Jurkat, Clone E6-1 (cell line): ENCODE data around the gene NUP50.

Source experiments
- DNase-seq: peaks from one replicate; pipeline ENCODE4 v3.0.0-alpha.2; 2011; ENCODE audit warnings: low read depth, low spot score
- H3K4me3 ChIP-seq: 2 replicates; pipeline ENCODE4 v1.5.1; 2011; ENCODE audit warnings: mild to moderate bottlenecking, low read length, control low read depth, moderate library complexity

The NUP50 gene

DNA sequence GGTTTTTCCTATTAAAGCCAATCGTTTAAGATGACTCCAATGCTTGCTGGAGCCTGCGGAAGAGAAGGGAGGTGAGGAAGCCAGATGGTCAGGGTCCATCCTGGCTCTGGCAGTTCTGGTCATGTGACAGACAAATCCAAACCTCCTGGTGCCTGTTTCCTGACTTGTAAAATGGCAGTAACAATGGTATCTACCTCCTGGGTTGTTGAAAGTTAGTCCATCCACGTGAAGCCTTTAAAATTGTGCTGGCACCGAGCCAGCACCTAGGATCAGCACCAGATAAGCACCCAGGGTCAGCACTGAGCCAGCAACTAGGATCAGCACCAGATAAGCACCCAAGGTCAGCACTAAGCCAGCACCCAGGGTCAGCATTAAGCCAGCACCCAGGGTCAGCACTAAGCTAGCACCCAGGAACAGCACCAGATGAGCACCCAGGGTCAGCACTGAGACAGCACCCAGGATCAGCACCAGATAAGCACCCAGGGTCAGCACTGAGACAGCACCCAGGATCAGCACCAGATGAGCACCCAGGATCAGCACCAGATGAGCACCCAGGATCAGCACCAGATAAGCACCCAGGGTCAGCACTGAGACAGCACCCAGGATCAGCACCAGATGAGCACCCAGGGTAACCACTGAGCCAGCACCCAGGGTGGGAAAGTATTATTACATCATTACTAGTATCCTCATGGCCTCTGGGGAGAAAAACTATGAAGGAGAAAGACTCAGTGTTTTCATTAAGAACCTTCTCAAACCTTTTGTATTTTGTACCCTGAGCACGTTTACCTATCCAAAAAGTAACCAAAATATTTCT lies 59.8 kb downstream of the NUP50 start:
- no peak for DNase-seq
- H3K4me3 ChIP-seq: no peak overlapping the region

DNA sequence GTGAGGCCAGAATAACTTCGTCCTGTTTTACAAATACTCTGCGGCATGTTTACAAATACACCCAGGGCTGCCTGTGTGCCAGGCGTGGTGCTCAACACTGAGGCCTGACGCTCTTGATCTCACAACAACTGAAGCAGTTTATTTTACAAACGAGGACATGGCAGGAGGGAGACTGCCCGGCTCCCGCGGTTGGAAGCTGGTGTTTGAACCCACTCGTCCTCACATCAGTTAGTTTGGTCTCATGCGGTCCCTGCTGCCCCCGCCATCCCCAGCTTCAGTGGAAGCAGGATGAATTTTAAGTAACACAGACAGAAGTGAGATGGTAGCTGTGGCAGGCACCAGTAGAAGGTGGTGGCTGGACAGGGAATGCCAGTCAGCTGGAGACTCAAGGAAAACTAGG lies 60.6 kb downstream of the NUP50 start:
- H3K4me3 ChIP-seq: no peak overlapping the region
- no peak for DNase-seq

- no peak overlapping the region for H3K4me3 ChIP-seq
- DNase-seq: no peak
Observed at GRCh38 chr22:45224988-45225731, 61.4 kb downstream of the NUP50 start.

- no peak overlapping the region for H3K4me3 ChIP-seq
- no peak for DNase-seq
Observed at GRCh38 chr22:45225732-45226502, 62.2 kb downstream of the NUP50 start.

DNA sequence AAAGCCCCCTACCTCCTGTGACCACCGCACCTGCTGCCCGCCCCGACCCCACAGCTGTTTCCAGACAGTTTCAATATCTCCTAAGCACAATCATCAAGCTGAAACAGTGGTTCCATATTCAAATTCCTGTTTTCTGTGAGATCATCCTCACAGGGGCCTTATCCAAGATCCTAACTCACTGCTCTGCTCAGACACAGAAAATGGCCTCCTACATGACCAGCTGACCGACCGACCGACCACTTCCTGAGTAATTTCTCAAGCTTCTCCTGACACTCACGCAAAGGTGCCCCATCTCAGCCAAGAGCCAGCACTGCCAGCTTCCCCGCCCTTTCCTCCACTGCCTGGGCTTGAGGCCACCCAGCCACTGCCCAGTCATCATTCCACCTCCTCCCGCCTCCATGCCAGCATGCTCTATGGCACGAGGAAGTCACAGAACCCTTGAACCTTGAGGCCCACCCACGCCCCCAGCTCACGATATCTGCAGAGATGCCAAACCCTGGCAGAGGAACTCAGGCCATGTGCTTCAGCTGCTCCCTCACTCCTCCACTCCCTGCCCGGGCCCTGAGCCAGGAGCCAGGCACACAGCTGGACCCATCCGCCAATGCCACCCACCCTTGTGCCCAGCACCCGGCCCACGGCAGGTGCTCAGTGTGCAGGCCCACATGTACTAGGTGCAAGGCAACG lies 62.9 kb downstream of the NUP50 start:
- DNase-seq: no peak
- no peak overlapping the region for H3K4me3 ChIP-seq

GRCh38 chr22:45227645-45228400 lies 64.1 kb downstream of the NUP50 start:
- no peak for DNase-seq
- no peak overlapping the region for H3K4me3 ChIP-seq

DNA sequence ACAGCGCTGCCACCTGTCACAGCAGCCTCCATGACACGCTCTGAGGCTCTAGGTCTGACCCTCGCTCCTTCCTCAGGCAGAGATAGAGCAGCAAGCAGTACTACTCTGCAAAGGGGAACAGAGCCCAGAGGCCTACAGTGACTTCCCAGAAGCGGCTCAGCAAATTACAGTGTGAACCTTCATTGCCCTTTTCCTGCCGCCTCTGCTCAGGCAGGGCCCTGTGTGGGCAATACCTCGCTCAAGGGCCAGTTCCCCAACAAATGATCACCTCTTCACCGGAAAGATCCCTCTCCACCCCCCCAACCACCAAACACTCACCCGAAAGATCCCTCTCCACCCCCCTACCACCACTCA lies 64.7 kb downstream of the NUP50 start:
- H3K4me3 ChIP-seq: no peak overlapping the region
- DNase-seq: no peak

GRCh38 chr22:45229181-45229580 lies 65.5 kb downstream of the NUP50 start:
- DNase-seq: no peak
- H3K4me3 ChIP-seq: no peak overlapping the region

DNA sequence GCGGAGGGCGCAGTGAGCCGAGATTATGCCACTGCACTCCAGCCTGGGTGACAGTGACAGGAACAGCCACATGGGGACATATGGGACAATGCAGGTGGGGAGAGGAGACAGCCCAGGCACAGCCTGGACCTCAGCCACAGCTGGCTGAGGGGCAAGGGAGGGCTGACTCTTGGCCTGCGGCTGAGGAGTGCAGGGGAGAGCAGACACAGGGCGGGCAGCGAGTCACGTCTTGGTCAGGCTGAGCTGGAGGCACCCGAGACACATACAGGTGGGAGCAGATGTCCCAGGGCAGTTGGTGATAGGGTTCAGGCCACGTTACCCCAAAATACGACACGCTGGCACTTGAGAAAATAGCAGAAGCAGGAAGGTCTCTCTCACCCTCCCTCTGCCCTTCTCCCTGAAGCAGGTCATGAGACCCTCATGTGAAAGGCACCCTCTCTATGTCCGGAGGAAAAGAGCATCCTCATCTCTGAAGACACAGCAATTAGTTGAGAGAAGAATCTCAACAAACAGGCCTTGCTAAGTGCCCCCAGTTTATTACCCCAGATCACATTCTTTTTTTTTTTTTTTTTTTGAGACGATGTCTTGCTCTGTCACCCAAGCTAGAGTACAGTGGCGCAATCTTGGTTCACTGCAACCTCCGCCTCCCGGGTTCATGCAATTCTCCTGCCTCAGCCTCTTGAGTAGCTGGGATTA lies 66.4 kb downstream of the NUP50 start:
- H3K4me3 ChIP-seq: no peak overlapping the region
- DNase-seq: no peak

DNA sequence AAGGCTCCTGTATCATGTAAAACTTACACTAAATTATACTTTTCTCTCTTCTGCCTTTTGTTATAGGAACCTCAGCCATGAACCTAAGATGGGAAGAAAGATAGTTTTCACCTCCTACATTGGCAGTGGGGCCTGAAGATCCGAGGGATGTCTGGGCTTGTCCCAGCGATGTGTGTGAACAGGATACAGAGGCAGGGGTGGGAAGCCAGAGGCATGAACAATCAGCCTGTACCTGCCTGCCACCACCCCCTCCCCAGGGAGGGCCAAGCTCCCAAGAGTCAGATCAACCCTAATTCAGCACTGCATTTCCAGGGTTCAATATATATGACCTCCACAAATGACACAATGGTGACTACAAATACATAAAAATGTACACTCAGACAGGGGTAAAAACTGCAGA lies 67.6 kb downstream of the NUP50 start:
- no peak overlapping the region for H3K4me3 ChIP-seq
- no peak for DNase-seq

DNA sequence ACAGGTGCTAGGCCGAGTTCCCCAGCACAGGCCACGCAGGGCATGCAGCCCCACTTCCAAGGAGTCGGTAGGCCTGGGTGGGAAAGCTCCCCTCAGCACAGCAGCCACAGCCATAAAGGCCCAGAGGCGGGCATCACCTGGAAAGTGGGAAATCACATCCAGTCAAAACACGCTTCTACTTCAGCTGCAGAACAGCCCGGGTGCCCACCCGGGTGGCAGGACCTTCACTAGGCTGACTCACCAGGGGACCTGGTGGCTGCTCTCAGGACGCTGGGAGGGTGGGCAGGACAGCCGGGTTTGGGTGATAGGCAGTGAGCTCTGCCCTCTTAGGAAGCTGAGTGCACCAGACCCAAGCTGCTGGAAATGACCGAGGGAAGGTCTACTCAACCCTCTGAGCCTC lies 69.7 kb downstream of the NUP50 start:
- H3K4me3 ChIP-seq: no peak overlapping the region
- no peak for DNase-seq

GRCh38 chr22:45233827-45234226 lies 70.1 kb downstream of the NUP50 start:
- no peak overlapping the region for H3K4me3 ChIP-seq
- no peak for DNase-seq

GRCh38 chr22:45235101-45235777 lies 71.5 kb downstream of the NUP50 start:
- DNase-seq: no peak
- no peak overlapping the region for H3K4me3 ChIP-seq

DNA sequence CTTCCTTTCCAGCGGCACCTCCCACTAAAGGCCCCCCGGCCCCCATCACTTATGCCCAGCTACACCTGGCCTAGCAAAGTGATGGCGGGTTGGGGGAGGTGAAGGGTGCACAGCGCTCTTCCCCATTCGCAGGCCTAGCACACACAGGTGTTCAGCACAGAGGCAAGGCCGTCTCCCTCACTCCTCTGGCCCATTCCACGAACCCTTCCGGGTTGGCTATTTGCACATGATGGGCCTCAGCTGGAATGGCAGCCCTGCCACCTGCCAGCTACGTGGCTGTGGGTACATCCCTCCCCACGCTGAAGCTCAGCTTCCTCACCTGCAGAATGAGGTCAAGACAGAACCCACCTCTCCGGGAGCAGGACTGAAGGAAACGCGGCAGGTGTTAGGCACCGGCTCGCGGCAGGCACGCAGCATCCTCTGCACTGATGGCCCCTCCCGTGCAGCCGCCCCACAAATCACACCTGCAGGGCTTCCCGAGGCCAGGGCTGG lies 72.2 kb downstream of the NUP50 start:
- H3K4me3 ChIP-seq: no peak overlapping the region
- DNase-seq: no peak

DNA sequence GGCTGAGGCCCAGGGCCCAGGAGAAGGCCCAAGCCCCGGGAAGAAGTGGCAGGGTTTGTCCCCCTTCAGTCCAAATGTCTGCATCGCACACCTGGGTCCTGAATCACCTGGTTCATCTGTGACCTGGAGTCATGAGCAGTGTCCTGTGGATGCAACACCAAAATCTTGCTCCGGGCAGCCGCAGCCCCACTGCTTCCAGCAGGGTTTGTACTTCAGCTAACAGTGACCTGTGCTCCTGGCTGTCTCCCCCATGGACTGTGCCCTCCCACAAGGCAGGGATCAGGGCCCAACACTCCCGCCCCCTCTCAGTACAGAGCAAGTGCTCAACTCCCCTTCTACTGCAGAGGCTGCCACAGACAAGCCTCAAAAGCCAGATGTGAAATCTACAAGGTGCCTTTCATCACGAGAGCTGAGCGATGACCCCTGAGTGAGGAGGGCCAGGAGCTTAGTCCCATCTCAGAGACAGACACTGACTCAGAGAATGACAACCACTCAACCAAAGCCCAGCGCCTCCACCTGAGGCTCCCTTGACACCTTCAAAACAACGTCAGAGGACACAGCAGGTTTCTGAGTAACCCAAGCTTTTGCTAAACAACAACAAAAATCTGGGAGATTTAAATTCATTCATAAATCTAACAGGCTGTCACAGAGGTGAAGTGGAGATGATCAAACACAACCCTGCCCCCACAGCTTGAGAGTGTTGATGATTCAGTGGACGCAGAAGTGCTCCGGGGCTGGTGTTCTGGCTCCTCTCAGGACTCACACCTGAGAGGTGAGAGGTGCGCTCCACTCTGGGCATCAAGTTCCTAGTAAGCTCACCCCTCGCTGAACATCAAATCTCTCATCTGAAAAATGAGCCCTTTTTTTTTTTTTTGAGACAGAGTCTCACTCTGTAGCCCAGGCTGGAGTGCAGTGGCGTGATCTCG lies 73.6 kb downstream of the NUP50 start:
- no peak overlapping the region for H3K4me3 ChIP-seq
- DNase-seq: no peak
